Stimulated activated CD4-positive, alpha-beta T cell treated with anti-CD3 and anti-CD28 coated beads, Interleukin-15, amount 100 ng/mL, for 48 hours (primary cell): ENCODE results near the gene WDR70.
"Not testable (repeated sequence)": the region's sequence is repeated elsewhere in the genome, so short reads cannot be mapped to it uniquely, and the experiment has no call there.

Experiments used
- DNase-seq, 2 donors: peaks; one replicate each; pipeline ENCODE4 v3.0.0-alpha.2; 2020; ENCODE audit warnings: low read depth in 2 of 2

The WDR70 gene

GRCh38 chr5:37685211-37685610, 306.1 kb downstream of the WDR70 start:
- DNase-seq = no peak

- no peak for DNase-seq
Observed at GRCh38 chr5:37685816-37686215, 306.7 kb downstream of the WDR70 start.

GRCh38 chr5:37688925-37689324, 309.8 kb downstream of the WDR70 start:
- DNase-seq = not testable (repeated sequence)

GRCh38 chr5:37694333-37694732, 315.2 kb downstream of the WDR70 start:
- DNase-seq = not testable (repeated sequence)

GRCh38 chr5:37694867-37695266, 315.7 kb downstream of the WDR70 start:
- no peak for DNase-seq

GRCh38 chr5:37695647-37696046, 316.5 kb downstream of the WDR70 start:
- DNase-seq = no peak

GRCh38 chr5:37696190-37697021, 317.3 kb downstream of the WDR70 start:
- no peak for DNase-seq

GRCh38 chr5:37701868-37702267, 322.8 kb downstream of the WDR70 start:
- DNase-seq = no peak

- no peak for DNase-seq
Observed at GRCh38 chr5:37703841-37704241, 324.7 kb downstream of the WDR70 start.

GRCh38 chr5:37704406-37704805, 325.3 kb downstream of the WDR70 start:
- no peak for DNase-seq

- DNase-seq = no peak
Observed at GRCh38 chr5:37709020-37709419, 329.9 kb downstream of the WDR70 start.

GRCh38 chr5:37710965-37711364, 331.8 kb downstream of the WDR70 start:
- DNase-seq = no peak

GRCh38 chr5:37712750-37713149, 333.6 kb downstream of the WDR70 start:
- DNase-seq = no peak

- DNase-seq = no peak
Observed at GRCh38 chr5:37714756-37715155, 335.6 kb downstream of the WDR70 start.

GRCh38 chr5:37715361-37715760, 336.2 kb downstream of the WDR70 start:
- no peak for DNase-seq

- no peak for DNase-seq
Observed at GRCh38 chr5:37715992-37716391, 336.9 kb downstream of the WDR70 start.

GRCh38 chr5:37716405-37716804, 337.3 kb downstream of the WDR70 start:
- no peak for DNase-seq

GRCh38 chr5:37717276-37717612, 338.1 kb downstream of the WDR70 start:
- no peak for DNase-seq

GRCh38 chr5:37717613-37718431, 338.7 kb downstream of the WDR70 start:
- no peak for DNase-seq

- no peak for DNase-seq
Observed at GRCh38 chr5:37720550-37720952, 341.4 kb downstream of the WDR70 start.

- DNase-seq = peak in 1 of 2 donors; percentile 22
Observed at GRCh38 chr5:37721447-37721871, 342.3 kb downstream of the WDR70 start.

GRCh38 chr5:37722236-37723161, 343.4 kb downstream of the WDR70 start:
- DNase-seq = peak; percentile 20 to 22
